Activated CD4-positive, alpha-beta T cell treated with anti-CD3 and anti-CD28 coated beads for 1 hour (primary cell): ENCODE results near the gene ATP5F1D.

ENCODE experiments used
- DNase-seq: peaks from one replicate; pipeline ENCODE4 v3.0.0-alpha.2; 2020

The ATP5F1D gene

GRCh38 chr19:1248139-1248785 is 6.7 kb downstream of the ATP5F1D start, which contains the start of gene MIDN:
Gene MIDN, plus strand, starts transcription at chr19:1248583. Its CDS starts 1,714 bp downstream, at chr19:1250297.
- DNase-seq, result peak; percentile 56

GRCh38 chr19:1248786-1249297 is 7.3 kb downstream of the ATP5F1D start:
- peak; percentile 80 for DNase-seq

DNA sequence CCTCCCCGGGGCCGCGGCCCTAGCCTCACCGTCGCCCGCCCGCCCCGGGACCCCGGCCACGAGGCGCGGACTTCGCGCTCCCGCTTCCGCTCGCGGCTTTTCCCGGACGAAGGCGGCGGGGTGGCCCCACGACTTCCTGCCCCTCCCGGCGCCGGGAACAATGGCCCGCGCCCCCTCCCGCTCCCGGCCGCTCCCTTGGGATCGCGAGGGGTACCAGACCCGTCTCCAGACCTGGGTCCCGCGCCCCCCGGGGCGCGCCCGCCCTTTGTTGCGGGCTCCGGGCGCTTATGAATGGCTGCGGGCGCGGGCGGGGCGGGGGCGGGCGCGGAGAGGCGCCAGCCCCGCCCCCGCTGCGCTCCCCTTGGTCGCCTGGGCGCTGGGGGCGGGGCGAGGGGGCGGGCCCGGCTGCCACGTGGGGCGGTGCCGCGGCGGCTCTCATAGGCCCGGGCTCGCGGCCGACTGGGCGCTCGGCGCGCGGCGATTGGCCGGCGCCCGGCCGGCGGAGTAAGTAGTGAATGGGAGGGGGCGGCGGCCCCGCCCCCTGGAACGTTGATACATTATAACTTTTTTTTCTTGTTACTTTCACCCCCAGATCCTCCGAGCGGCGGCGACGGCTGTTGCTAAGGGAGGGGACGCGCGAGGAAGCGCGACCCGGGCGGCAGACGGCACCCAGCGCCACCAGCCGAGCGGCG is 7.9 kb downstream of the ATP5F1D start:
- DNase-seq, result peak; percentile 91

DNA sequence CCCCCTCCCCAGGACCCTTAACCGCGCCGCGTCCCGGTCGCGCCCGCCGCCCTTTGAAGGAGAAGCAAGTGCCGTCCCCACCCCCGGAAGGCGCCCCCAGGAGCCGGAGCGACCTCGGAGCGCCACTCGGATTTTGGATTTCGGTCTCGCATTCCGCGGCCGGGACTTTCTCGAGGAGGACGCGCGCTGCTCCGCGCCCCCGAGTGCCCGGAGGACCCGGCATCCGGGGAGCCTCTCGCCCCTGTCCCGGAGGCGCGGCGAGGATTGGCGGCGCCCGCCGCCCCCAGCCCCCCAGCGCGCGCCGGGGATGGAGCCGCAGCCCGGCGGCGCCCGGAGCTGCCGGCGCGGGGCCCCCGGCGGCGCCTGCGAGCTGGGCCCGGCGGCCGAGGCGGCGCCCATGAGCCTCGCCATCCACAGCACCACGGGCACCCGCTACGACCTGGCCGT is 8.5 kb downstream of the ATP5F1D start:
- DNase-seq, result no peak

- DNase-seq, result no peak
Measured at GRCh38 chr19:1250437-1251260, 9.1 kb downstream of the ATP5F1D start.

DNA sequence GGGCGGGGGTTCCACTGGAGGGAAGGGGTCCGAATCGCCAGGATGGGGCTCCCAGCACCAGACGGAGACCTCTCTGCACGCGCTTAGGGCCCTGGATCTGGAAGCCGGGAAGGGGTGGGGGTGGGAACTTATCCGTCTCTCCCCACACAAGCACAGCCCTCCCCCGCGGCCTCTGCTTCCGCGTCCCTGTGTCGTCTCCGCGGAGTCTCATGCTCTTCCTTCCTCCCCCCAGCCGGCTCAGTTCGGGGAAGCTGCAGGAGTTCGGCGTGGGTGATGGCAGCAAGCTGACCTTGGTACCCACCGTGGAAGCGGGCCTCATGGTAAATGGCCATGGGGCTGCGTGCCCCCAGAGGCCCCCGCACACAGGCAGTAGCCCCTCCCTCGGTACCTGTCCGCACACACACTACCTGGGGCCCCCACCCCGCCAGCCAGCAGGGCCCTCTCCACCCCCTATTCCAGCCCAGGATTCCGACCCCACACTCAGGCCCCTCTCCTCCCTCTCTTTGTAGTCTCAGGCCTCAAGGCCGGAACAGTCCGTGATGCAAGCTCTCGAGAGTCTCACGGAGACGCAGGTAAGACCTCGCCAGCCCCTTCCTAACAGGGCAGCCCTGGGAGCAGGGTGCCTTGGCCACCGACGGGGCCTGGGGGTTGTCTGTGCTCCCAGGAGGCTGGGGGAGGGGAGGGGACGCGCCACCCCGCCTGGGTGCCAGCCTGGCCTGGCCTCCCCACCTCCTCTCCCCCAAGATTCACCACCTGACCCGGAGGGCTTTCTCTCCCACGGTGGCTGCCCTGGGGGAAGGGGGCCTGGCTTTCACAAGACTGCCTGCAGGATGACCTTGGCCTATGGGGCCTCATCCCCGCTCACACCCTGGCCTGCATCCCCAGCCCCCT is 10.0 kb downstream of the ATP5F1D start:
- peak; percentile 49 for DNase-seq

DNA sequence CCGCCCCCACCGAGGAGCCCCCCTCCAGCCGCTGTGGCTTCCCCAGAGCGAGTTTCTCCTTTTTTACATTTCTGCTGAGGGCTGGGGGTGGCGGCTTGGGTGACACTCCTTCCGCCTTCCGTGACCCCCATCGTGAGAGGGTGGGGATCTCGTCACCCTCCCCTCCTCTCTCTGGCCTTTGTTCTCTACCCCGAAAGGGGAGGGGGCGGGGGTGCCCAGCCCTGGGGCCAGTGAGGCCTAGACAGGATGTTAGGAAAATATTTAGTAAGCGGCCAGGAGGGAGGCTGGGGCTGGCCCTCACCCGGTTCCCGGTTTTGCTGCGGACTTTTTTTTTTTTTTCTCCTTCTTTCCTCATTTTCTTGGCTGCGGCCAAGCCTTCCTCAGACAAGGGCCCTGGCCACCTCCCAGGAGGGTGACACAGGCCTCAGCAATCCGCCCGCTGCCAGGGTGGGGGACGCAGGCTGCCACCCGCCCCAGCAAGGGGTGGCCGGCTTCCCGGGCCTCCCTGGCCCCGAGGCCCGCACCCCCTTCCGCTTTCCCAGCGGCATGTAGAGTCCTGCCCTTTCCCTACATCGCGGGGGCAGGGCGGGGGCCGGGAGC is 10.8 kb downstream of the ATP5F1D start:
- DNase-seq, result no peak

- peak; percentile 60 for DNase-seq
Measured at GRCh38 chr19:1252821-1253513, 11.4 kb downstream of the ATP5F1D start.

DNA sequence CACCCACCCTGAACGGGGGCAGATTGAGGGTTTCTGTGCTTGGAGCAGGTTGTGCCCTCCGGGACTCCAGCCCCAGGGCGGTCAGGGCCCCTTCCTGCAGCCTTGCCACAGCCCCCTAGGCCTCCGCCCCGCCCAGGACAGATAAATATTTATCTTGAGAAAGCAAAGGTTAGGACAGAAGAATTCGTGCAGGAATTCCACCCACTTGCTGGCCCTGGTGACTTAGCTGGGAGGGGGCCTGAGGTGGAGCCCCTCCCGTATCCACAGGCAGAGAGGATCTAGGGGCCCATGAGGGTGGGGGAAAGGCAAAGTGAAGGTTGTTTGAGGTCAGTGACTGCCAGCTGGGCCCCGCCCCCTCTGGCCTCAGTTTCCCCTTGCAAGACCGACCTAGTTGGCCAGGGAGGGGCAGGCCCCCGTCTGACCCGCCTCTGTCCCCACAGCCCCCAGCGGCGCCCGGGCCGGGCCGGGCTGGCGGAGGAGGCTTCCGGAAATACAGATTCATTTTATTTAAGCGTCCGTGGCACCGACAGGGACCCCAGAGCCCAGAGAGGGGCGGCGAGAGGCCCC is 12.0 kb downstream of the ATP5F1D start:
- DNase-seq, result no peak

GRCh38 chr19:1254081-1254527 is 12.6 kb downstream of the ATP5F1D start:
- DNase-seq, result no peak

GRCh38 chr19:1254530-1255185 is 13.1 kb downstream of the ATP5F1D start:
- no peak for DNase-seq

GRCh38 chr19:1255186-1256161 is 13.9 kb downstream of the ATP5F1D start:
- DNase-seq, result no peak

GRCh38 chr19:1256646-1257474 is 15.3 kb downstream of the ATP5F1D start:
- DNase-seq, result no peak

DNA sequence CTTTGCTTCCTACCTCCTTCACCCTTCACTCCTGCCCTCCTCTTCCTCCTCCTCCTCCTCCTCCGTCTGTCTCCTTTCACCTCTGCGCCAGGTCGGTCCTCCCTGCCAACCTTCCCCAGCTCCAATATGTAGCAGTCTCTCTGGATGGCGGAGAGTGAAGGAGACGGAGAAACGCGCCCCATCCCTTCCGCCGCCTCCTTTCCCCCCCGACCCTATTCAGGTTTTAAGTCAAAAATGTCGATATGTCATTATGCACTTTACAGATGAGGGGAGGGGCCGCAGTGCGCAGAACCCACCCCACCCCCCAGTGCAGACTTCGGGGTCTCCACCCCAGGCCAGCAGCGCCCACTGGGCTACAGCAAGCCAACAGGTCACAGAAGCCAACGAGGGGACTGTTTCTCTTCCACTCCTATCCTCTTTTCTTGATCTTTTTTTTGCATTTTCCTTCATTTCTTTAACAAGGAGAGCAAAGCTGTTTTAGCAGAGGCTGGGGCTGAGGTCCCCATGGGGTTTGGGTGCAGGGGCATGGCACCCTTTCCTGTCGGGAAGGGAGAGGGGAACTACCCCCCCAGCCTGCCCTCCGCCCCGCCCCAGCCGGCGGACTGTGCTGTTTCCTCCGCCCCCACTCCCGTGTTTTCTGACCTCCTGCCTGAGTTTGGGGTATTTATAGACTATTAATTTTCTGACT is 16.1 kb downstream of the ATP5F1D start:
- DNase-seq, result no peak

DNA sequence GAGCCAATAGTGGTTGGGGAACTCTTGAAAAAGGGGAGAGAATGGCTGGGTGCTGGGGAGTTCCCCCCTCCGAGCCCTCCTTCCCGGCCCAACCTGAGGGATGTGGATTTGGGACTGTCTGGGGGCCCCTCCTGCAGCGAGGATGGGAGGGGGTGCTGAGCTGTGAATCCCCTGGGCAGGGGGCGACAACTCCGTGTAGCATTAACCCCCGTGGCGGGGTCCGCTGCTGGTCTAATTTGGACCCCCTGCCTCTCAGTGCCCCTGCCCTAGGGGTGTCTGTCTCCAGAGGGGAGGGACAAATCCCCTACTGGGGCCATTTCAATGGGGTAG is 16.6 kb downstream of the ATP5F1D start:
- no peak for DNase-seq

- DNase-seq, result no peak
Measured at GRCh38 chr19:1258707-1259205, 17.2 kb downstream of the ATP5F1D start.

DNA sequence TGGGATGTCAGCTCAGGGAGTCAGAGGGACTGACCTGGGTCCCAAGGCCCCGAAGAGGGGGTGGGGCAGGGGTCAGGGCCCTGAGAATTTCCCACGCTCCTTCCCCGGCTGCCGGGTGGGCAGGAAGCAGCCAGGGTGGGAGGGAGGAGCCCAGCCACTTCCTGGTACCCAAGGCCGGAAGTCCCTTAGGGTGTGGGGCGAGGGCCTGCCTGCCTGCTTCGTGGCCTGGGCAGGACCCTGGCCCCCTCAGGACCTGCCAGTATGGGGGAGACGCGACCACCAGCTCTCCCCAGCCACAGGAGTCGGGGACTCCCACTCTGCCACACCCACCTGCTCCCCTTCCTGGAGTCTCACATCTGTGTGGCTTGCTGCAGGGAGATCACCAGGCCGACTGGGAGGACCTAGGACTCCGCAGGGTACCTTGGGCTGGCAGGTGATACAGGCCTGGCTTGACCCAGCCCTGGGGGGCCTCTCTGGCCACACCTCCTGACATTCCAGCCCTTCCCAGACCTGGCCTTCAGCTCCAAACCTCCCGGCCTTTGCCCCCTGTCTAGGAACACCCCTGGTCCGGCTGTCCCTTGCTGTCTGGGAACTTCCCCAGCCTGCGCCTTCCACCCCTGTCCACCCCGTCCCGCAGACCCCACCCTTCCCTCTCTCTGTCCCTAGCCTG is 17.8 kb downstream of the ATP5F1D start:
- DNase-seq, result peak; percentile 56
